Measurements from ENCODE around the gene EIF6. TPM values are rescaled to one million over a fixed set of nuclear protein-coding genes. Genes with fewer than 3 reads are reported as not detected.
A peak's percentile ranks its signal among the peaks of the same experiment; 100 is the strongest.

The EIF6 gene
- total RNA-seq, 1 experiment from 2014 or later = 420 TPM

DNA sequence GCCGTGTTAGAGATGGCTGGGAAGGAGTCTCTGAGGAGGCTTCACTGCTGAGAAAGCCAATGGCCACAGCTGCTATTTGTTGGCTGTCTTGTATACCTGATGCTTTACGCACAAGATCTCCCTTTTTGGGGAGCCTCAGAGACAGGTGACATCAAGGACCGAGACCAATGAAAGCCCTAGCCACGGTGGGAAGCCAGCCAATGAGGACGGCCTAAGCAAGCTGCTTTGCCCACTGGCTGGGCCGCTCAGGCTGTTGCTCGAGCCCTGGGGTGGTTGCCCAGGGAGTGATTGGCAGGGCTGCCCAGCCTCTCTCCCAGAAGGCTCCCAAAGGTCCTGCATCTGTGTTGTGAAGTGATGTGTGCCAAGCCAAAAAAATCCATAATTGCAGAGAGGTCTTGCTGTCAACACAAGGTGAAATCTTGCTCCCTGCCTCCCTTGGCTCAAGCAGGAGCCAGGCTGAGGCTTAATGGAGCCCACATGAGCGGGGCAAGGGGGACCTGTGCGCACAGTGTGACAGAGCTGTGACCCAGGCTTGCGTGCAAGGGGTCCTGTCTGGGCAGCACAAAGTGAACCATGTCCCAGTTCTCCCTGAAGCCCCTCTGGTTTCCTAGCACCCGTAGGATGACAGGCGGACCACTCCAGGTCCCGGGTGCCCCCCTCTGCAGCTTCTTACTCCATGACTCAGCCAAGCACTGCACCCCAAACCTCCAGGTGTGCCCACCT is 11.0 kb downstream of the EIF6 start:
- intact Hi-C loops (cut with micrococcal nuclease; ENCODE audit: unreplicated experiment) = no loop called here
- DNase-seq = no peak
- Mint-ChIP-seq H3K27ac (ENCODE audit: unreplicated experiment) (no peak overlapping the region), H3K36me3 (ENCODE audit: insufficient read depth, unreplicated experiment) (peaks cover 47% of the 10 kb centered on the region), H3K4me1 (ENCODE audit: low read depth, unreplicated experiment) (no peaks in the 10 kb centered on the region), H3K27me3 (ENCODE audit: insufficient read depth, unreplicated experiment) (no peaks in the 10 kb centered on the region), H3K9me3 (ENCODE audit: unreplicated experiment) (no peaks in the 10 kb centered on the region), H3K4me3 (ENCODE audit: unreplicated experiment) (no peak overlapping the region)
- BruUV-seq (replicated peaks) = no TSS peak
- Histone ChIP-seq H3K27me3 (replicated peaks; ENCODE audit: control insufficient read depth, insufficient read depth, low read length) (no peaks in the 10 kb centered on the region), H3K4me1 (peaks cover 8% of the 10 kb centered on the region), H3K4me3 (ENCODE audit: low read depth, low read length) (no peak overlapping the region), H3K9me3 (no peaks in the 10 kb centered on the region), H3K36me3 (ENCODE audit: control insufficient read depth, insufficient read depth, low read length) (no peaks in the 10 kb centered on the region; the same call in 1 of the 2 replicates)
- CTCF ChIA-PET = interaction anchor here (0.6 to 2.3 kb wide), 3 partner anchors 10 to 255 kb away, joined by 4 to 12 read pairs (median 4); partner anchors contain the start of gene EIF6
- no peak for TF ChIP-seq CTCF (IDR thresholded peaks at IDR 0.05; ENCODE audit: insufficient read depth in 1 of 2, low read depth in 1 of 2, low read length in 1 of 2, severe bottlenecking in 1 of 2, unreplicated experiment in 1 of 2)
- POLR2A ChIA-PET = interaction anchor here (0.6 to 1.4 kb wide), 4 partner anchors 10 to 129 kb away, joined by 3 to 5 read pairs (median 4); no protein-coding TSS in a partner anchor

- Mint-ChIP-seq H3K27ac (ENCODE audit: unreplicated experiment) (no peak overlapping the region), H3K9me3 (ENCODE audit: unreplicated experiment) (no peaks in the 10 kb centered on the region), H3K4me3 (ENCODE audit: unreplicated experiment) (no peak overlapping the region), H3K4me1 (ENCODE audit: low read depth, unreplicated experiment) (peaks cover 7% of the 10 kb centered on the region), H3K36me3 (ENCODE audit: insufficient read depth, unreplicated experiment) (peaks cover 30% of the 10 kb centered on the region), H3K27me3 (ENCODE audit: insufficient read depth, unreplicated experiment) (no peaks in the 10 kb centered on the region)
- H3K36me3 ChIP-seq (ENCODE audit: control insufficient read depth, insufficient read depth, low read length) = no peaks in the 10 kb centered on the region; the same call in 1 of the 2 replicates
- H3K4me1 ChIP-seq = peaks cover 4% of the 10 kb centered on the region
- DNase-seq = no peak
- no peak for TF ChIP-seq CTCF (IDR thresholded peaks at IDR 0.05; ENCODE audit: insufficient read depth in 1 of 2, low read depth in 1 of 2, low read length in 1 of 2, severe bottlenecking in 1 of 2, unreplicated experiment in 1 of 2)
- intact Hi-C loops (cut with micrococcal nuclease; ENCODE audit: unreplicated experiment) = no loop called here
- H3K9me3 ChIP-seq = no peaks in the 10 kb centered on the region
- BruUV-seq (replicated peaks) = no TSS peak
- H3K27me3 ChIP-seq (replicated peaks; ENCODE audit: control insufficient read depth, insufficient read depth, low read length) = no peaks in the 10 kb centered on the region
- ChIA-PET POLR2A (no interaction called here), CTCF (interaction anchor here (0.7 to 4.7 kb wide), 3 partner anchors 127 to 396 kb away, joined by 3 to 45 read pairs (median 12); no protein-coding TSS in a partner anchor)
- H3K4me3 ChIP-seq (ENCODE audit: low read depth, low read length) = no peak overlapping the region
These were observed 12.7 kb downstream of the EIF6 start for GRCh38 chr20:35271904-35272303.

DNA sequence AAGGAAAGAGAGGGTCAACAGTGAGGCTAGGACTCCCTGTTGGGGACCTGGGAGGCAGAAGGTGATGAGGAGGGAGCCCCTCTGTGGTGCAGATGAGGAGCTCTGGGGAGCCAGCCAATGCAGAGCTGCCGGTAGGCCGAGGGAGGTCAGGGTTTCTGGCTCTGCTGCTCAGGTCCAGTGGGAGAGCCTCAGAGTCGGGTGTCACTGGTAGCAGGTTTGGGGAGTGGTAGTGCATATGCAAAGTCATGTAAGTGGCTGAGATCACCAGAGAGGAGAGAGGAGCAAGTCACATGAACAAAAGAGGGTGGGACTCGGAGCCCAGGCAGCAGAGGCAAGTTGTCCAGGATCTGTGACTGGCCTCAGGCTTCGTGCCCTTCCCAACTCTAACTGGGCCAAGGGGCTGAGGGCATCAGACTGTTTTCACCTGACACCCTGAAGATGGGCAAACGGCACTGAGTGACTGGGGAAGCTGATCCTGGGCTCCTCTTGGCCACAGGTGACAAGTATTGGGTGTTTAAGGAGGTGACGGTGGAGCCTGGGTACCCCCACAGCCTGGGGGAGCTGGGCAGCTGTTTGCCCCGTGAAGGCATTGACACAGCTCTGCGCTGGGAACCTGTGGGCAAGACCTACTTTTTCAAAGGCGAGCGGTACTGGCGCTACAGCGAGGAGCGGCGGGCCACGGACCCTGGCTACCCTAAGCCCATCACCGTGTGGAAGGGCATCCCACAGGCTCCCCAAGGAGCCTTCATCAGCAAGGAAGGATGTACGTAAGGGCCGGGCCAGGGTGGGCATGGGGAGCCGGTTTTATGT is 13.3 kb downstream of the EIF6 start:
- intact Hi-C loops (cut with micrococcal nuclease; ENCODE audit: unreplicated experiment) = no loop called here
- Mint-ChIP-seq H3K36me3 (ENCODE audit: insufficient read depth, unreplicated experiment) (peaks cover 29% of the 10 kb centered on the region), H3K9me3 (ENCODE audit: unreplicated experiment) (no peaks in the 10 kb centered on the region), H3K27me3 (ENCODE audit: insufficient read depth, unreplicated experiment) (no peaks in the 10 kb centered on the region), H3K4me3 (ENCODE audit: unreplicated experiment) (no peak overlapping the region), H3K4me1 (ENCODE audit: low read depth, unreplicated experiment) (peaks cover 13% of the 10 kb centered on the region), H3K27ac (ENCODE audit: unreplicated experiment) (peak overlapping the region; percentile 30)
- no peaks in the 10 kb centered on the region for H3K9me3 ChIP-seq
- ChIA-PET CTCF (interaction anchor here (1.1 to 9.0 kb wide), 4 partner anchors 63 to 175 kb away, joined by 3 to 354 read pairs (median 28); partner anchors contain the start of gene EDEM2), POLR2A (interaction anchor here (1.0 kb wide), 1 partner anchor 13 kb away, joined by 3 read pairs; the partner anchor contains the start of gene EIF6)
- no peak overlapping the region for H3K4me3 ChIP-seq (ENCODE audit: low read depth, low read length)
- DNase-seq = peak in 1 of 2 experiments; percentile 57
- no peaks in the 10 kb centered on the region for H3K27me3 ChIP-seq (replicated peaks; ENCODE audit: control insufficient read depth, insufficient read depth, low read length)
- peaks cover 4% of the 10 kb centered on the region for H3K4me1 ChIP-seq
- no TSS peak for BruUV-seq (replicated peaks)
- no peaks in the 10 kb centered on the region; the same call in 1 of the 2 replicates for H3K36me3 ChIP-seq (ENCODE audit: control insufficient read depth, insufficient read depth, low read length)
- no peak for TF ChIP-seq CTCF (IDR thresholded peaks at IDR 0.05; ENCODE audit: insufficient read depth in 1 of 2, low read depth in 1 of 2, low read length in 1 of 2, severe bottlenecking in 1 of 2, unreplicated experiment in 1 of 2)

Measured in Caco-2 (cell line).